Measurements from ENCODE around the gene PPIC. TPM values are rescaled to one million over a fixed set of nuclear protein-coding genes. Genes with fewer than 3 reads are reported as not detected.
"Not testable (repeated sequence)": the region's sequence is repeated elsewhere in the genome, so short reads cannot be mapped to it uniquely, and the experiment has no call there.

The PPIC gene
- total RNA-seq, 4 donors from 2014 or later, result 14.1 to 36.7 (median 24.3) TPM

- no peaks in the 10 kb centered on the region for H3K27me3 ChIP-seq
- peaks cover 0 to 3% (median 0%) of the 10 kb centered on the region in 4 donors for H3K4me1 ChIP-seq
- H3K4me3 ChIP-seq, result no peak overlapping the region
- 88 to 89% methylated on average over 2 of the region's 2 CpGs for WGBS, 2 donors
- peaks cover 0 to 13% (median 0%) of the 10 kb centered on the region in 3 donors for H3K36me3 ChIP-seq
- no peak overlapping the region for H3K27ac ChIP-seq
- DNase-seq (ENCODE audit: low spot score in 2 of 2), result no peak
- TF ChIP-seq CTCF (IDR thresholded peaks at IDR 0.05) (no peak), POLR2A (IDR thresholded peaks at IDR 0.05) (no peak), EP300 (IDR thresholded peaks at IDR 0.05) (no peak)
- H3K9me3 ChIP-seq, result no peaks in the 10 kb centered on the region
Measured at GRCh38 chr5:122978068-122978467, 58.5 kb downstream of the PPIC start.

GRCh38 chr5:122977319-122977718, 59.2 kb downstream of the PPIC start:
- H3K9me3 ChIP-seq, result no peaks in the 10 kb centered on the region
- TF ChIP-seq POLR2A (IDR thresholded peaks at IDR 0.05) (no peak), CTCF (IDR thresholded peaks at IDR 0.05) (no peak), EP300 (IDR thresholded peaks at IDR 0.05) (no peak)
- no peak overlapping the region for H3K27ac ChIP-seq
- DNase-seq (ENCODE audit: low spot score in 2 of 2), result no peak
- H3K4me3 ChIP-seq, result no peak overlapping the region
- H3K27me3 ChIP-seq, result no peaks in the 10 kb centered on the region
- H3K4me1 ChIP-seq, result peaks cover 0 to 3% (median 0%) of the 10 kb centered on the region in 4 donors
- peaks cover 0 to 12% (median 0%) of the 10 kb centered on the region in 3 donors for H3K36me3 ChIP-seq
- 72 to 86% methylated on average over 2 of the region's 2 CpGs for WGBS, 2 donors

GRCh38 chr5:122974251-122974650, 62.3 kb downstream of the PPIC start:
- DNase-seq (ENCODE audit: low spot score in 2 of 2); H3K36me3 ChIP-seq; H3K27ac ChIP-seq; H3K27me3 ChIP-seq; H3K4me1 ChIP-seq; H3K9me3 ChIP-seq; H3K4me3 ChIP-seq: not testable (repeated sequence)
- 98 to 100% methylated on average over 3 of the region's 3 CpGs for WGBS, 2 donors

- not testable (repeated sequence) for DNase-seq (ENCODE audit: low spot score in 2 of 2); H3K9me3 ChIP-seq; H3K4me3 ChIP-seq; H3K4me1 ChIP-seq; H3K36me3 ChIP-seq; H3K27ac ChIP-seq; H3K27me3 ChIP-seq
- 92 to 100% methylated on average over 1 of the region's 1 CpG for WGBS, 2 donors
Measured at GRCh38 chr5:122973759-122974158, 62.8 kb downstream of the PPIC start.

Small RNAs within 50 kb of the gene (small RNA-seq; reads per million reads assigned to genes)
- not detected for gene RN7SL689P
- gene RN7SL711P, result not detected

Other genes starting within 250 kb of the PPIC start
- gene SNX24, start 191.1 kb downstream of the PPIC start, total RNA-seq, result 10 to 100 TPM; 32.0 to 69.5 (median 51.1) TPM
- gene PRDM6, start 52.5 kb upstream of the PPIC start, total RNA-seq, result 1 to 10 TPM in 2 of 4 donors, under 1 TPM in 2; 0.90 to 1.1 (median 1.0) TPM